H1 (cell line): Measurements from ENCODE around the gene PYGL. TPM values are rescaled to one million over a fixed set of nuclear protein-coding genes. Genes with fewer than 3 reads are reported as not detected.

Experiments used
- ATF2 ChIP-seq: IDR thresholded peaks from 2 replicates; pipeline ENCODE4 v1.6.1; 2012; ENCODE audit warnings: low read length, inconsistent platforms
- E2F6 ChIP-seq: IDR thresholded peaks from 2 replicates; pipeline ENCODE4 v1.6.1; 2012; ENCODE audit warnings: inconsistent platforms
- JUND ChIP-seq: IDR thresholded peaks from 2 replicates; pipeline ENCODE4 v1.6.1; 2011; ENCODE audit warnings: mild to moderate bottlenecking, improper control_type of control experiment, low read length
- POLR2A ChIP-seq, 2 experiments: IDR thresholded peaks; 1 replicate in 1 of 2; 2 replicates in 1 of 2; pipeline ENCODE4 v1.6.1; 2011; ENCODE audit warnings: low read depth in 2 of 2, low read length in 2 of 2, mild to moderate bottlenecking in 2 of 2; ENCODE audit errors: control extremely low read depth in 1 of 2
- SP2 ChIP-seq: IDR thresholded peaks from 2 replicates; pipeline ENCODE4 v1.6.1; 2012; ENCODE audit warnings: mild to moderate bottlenecking, low read length, inconsistent platforms
- TBP ChIP-seq: IDR thresholded peaks from 2 replicates; pipeline ENCODE4 v1.6.1; 2011; ENCODE audit warnings: low read depth, low read length, improper control_type of control experiment
- ZNF274 ChIP-seq: IDR thresholded peaks from 2 replicates; pipeline ENCODE4 v1.7.0; 2012; ENCODE audit warnings: low read length, borderline replicate concordance; ENCODE audit errors: extremely low read depth
- polyA plus RNA-seq, 7 experiments: library from polyadenylated mRNA; depleted of rRNA in 3 of 7; stranded (reverse) in 5 of 7; unstranded in 2 of 7; fragments of >200 nt in 5 of 7; fragments of 200-250 nt in 2 of 7; gene quantifications; 1 replicate in 5 of 7; 2 replicates in 1 of 7; 4 replicates in 1 of 7; pipeline versions ENCODE4 v1.2.1 to v1.2.3, GENCODE V29; 2011 to 2013; ENCODE audit warnings: missing spikeins in 2 of 7, mixed read lengths in 2 of 7
- total RNA-seq: library from RNA; stranded (reverse); fragmentation: NEBNext Ultra II Directional; extraction: Animal tissue kit (Norgen Biotek cat#: 25700); gene quantifications from 2 replicates; pipeline ENCODE4 v1.2.1, GENCODE V29; 2021

PYGL gene
- total and polyA plus RNA-seq, 2 of the 8 experiments (the other 6 are each of a cell fraction or from before 2014, with no cell fraction given): 26.1 to 50.5 TPM

- TF ChIP-seq TBP (no peak), E2F6 (no peak), POLR2A (IDR thresholded peaks at IDR 0.05; ENCODE audit: control extremely low read depth in 1 of 2, low read depth in 2 of 2, low read length in 2 of 2) (no peak), SP2 (no peak), ATF2 (no peak), JUND (no peak), ZNF274 (no peak)
These were observed 39.9 kb upstream of the PYGL start (continued) for GRCh38 chr14:50984036-50984710.
